BJ (cell line): Measurements from ENCODE around the gene PTPRB. TPM values are rescaled to one million over a fixed set of nuclear protein-coding genes. Genes with fewer than 3 reads are reported as not detected.

Experiments
- CTCF ChIA-PET: fragments of 350-600 bp; formaldehyde crosslinking; extraction: SDS; loops from one replicate; lab custom pipeline; 2021; ENCODE audit warnings: antibody characterized with exemption, inconsistent platforms; lab: Yijun Ruan, JAX
- POLR2A ChIA-PET: fragments of 300-600 bp; sonication (Branson Sonifier 250); formaldehyde crosslinking; extraction: SDS; loops from one replicate; lab custom pipeline; 2021; ENCODE audit warnings: antibody characterized with exemption; lab: Charles Lee
- DNase-seq: peaks from one replicate; pipeline ENCODE4 v3.0.0-alpha.2; 2011; ENCODE audit warnings: low read depth
- H3K27me3 ChIP-seq: 2 replicates; pipeline ENCODE4 v1.6.0; 2011; ENCODE audit warnings: low read length; ENCODE audit not compliant: control insufficient read depth, insufficient read depth
- H3K36me3 ChIP-seq: 2 replicates; pipeline ENCODE4 v1.5.1; 2011; ENCODE audit warnings: low read length; ENCODE audit not compliant: control insufficient read depth, insufficient read depth
- H3K4me3 ChIP-seq: 2 replicates; pipeline ENCODE4 v1.5.1; 2011; ENCODE audit warnings: low read depth, mild to moderate bottlenecking, control low read depth, low read length
- CTCF ChIP-seq: IDR thresholded peaks from 2 replicates; pipeline ENCODE4 v1.5.1; 2011; ENCODE audit warnings: low read depth, mild to moderate bottlenecking, control low read depth, inconsistent platforms, low read length, moderate library complexity; ENCODE audit not compliant: insufficient read depth
- polyA plus RNA-seq: library from polyadenylated mRNA; depleted of rRNA; stranded (reverse); fragments of >200 nt; gene quantifications from 2 replicates; pipeline ENCODE4 v1.2.3, GENCODE V29; 2011

The PTPRB gene
- polyA plus RNA-seq, 1 experiment: 1.7 TPM

DNA sequence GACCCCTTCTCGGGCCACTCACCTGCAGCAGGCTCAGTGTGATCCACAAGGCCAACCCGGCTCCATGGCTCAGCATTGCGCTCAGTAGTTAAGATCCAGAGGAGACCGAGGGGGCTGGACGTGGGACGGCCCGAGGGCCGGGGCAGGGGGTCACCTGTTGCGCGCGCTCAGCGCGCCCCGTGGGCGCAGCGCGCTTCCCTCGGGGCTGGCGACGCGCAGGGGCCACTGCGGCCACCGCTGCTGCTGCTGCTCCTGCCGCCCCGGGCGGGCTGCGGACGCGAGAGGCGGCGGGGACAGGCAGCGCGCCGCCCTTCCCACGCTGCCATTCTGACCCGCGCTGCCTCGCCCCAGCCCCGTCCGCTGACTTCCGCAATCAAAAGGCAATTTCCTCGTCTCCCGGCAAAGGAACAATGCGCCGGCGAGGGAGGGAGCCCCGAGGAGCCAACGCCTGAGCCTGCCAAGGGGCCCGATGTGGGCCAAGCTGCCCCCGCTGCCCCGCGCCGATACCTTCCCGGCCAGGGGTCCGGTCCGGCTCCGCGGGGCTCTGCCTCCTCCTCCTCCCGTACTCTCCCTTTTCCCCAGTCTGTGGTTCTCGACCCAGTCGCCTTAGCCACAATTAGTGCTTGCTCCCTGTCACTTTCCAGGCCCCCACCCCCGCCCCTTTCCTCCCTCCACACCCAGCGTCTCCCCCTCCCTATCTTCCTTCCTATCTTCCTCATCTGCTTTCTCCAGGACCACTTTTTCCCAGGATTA lies 27.3 kb downstream of the PTPRB start:
- DNase-seq: no peak
- ChIA-PET POLR2A (no interaction called here), CTCF (interaction anchor here (0.6 to 1.6 kb wide), 4 partner anchors 10 to 1203 kb away, joined by 3 to 6 read pairs (median 4); no protein-coding TSS in a partner anchor)

GRCh38 chr12:70609203-70609602 lies 28.0 kb downstream of the PTPRB start:
- ChIA-PET CTCF (interaction anchor here (1.1 to 1.6 kb wide), 4 partner anchors 10 to 110 kb away, joined by 3 to 6 read pairs (median 4); no protein-coding TSS in a partner anchor), POLR2A (no interaction called here)
- no peak for DNase-seq
- Histone ChIP-seq H3K36me3 (no peaks in the 10 kb centered on the region), H3K27me3 (no peaks in the 10 kb centered on the region), H3K4me3 (peak overlapping the region; percentile 58; the same call in 1 of the 2 replicates)
- no peak for TF ChIP-seq CTCF

More for the DNA sequence above, 27.3 kb downstream of the PTPRB start:
- TF ChIP-seq CTCF: no peak
- Histone ChIP-seq H3K4me3 (peak overlapping the region; percentile 58), H3K27me3 (no peaks in the 10 kb centered on the region), H3K36me3 (no peaks in the 10 kb centered on the region)

DNA sequence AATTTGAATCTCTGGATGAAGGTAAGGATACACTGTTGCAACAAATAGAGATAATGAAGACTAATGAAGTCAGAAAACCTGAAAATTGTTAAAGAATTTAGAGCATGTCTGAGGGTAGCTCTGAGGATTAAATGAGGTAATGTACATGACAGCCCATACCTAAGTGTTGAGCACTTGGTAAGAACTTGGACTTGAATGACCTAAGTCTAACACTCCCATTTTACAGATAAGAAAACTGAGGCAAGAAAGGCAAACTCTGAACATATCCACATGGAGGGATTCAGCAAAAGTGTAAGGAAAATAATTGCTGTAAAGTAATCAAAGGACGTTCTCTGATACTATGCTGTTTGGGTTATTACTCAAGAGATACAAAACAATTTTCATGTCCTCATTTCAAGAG lies 29.0 kb downstream of the PTPRB start:
- Histone ChIP-seq H3K36me3 (no peaks in the 10 kb centered on the region), H3K27me3 (no peaks in the 10 kb centered on the region), H3K4me3 (no peak overlapping the region)
- ChIA-PET POLR2A (no interaction called here), CTCF (interaction anchor here (1.1 kb wide), 1 partner anchor 84 kb away, joined by 3 read pairs; no protein-coding TSS in a partner anchor)
- no peak for DNase-seq
- TF ChIP-seq CTCF: no peak

DNA sequence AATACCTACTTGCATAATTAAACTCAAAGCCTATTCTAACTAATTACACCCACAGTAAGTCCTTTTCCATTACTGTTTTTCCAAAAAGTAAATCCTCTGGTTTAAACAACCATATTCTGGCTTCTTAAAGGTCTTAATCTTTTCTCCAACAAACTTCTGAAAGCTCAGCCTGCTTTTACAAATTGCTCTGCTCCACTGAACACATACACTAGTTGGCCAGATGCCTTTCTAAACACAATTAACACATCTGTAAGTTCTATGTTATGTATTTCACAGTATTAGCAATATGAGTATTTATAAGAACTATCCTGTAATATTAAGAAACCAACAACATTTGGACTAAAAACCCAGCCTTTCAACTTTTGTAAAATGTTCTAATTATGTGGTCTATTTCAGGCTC lies 30.1 kb downstream of the PTPRB start:
- no peak for DNase-seq
- Histone ChIP-seq H3K36me3 (no peaks in the 10 kb centered on the region), H3K27me3 (no peaks in the 10 kb centered on the region), H3K4me3 (no peak overlapping the region)
- ChIA-PET POLR2A (no interaction called here), CTCF (no interaction called here)
- TF ChIP-seq CTCF: no peak

DNA sequence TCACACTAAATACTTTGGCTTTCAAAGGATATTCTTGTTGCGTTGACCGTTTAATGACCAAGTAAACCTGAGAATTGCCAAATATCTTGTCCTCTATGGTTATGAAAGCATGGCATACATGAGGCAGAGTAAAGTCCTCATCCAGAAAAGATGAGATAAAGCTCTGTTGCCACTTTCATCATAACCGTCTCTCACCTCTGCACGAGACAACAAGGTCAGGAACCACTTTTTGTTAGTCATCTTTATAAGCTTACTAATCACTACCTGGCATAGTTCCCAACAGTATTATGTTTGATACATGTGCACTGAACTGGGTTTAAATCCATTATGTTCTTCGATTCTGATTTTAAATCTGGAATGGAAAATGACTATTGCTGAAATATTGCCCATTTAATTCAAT lies 31.3 kb downstream of the PTPRB start:
- TF ChIP-seq CTCF: no peak
- no peak for DNase-seq
- Histone ChIP-seq H3K4me3 (no peak overlapping the region), H3K36me3 (no peaks in the 10 kb centered on the region), H3K27me3 (no peaks in the 10 kb centered on the region)
- CTCF ChIA-PET: interaction anchor here (2.3 kb wide), 1 partner anchor 114 kb away, joined by 10 read pairs; no protein-coding TSS in a partner anchor
- POLR2A ChIA-PET: interaction anchor here (1.1 kb wide), 1 partner anchor 14 kb away, joined by 3 read pairs; no protein-coding TSS in a partner anchor
